Cardiac septum (tissue), 1 donor: ENCODE data around the gene PHRF1. TPM values are rescaled to one million over a fixed set of nuclear protein-coding genes. Genes with fewer than 3 reads are reported as not detected.

Experiments
- DNase-seq: peaks from one replicate; pipeline ENCODE4 v3.0.0-alpha.2; 2020; ENCODE audit warnings: low spot score
- intact Hi-C: fragments of 100-400 bp; cut with DNase I; formaldehyde crosslinking; loops from one replicate; pipeline ENCODE4 v1.14.0; 2022
- total RNA-seq: library from RNA; stranded (reverse); fragmentation: NEBNext Ultra II Directional; extraction: Animal tissue kit (Norgen Biotek cat#: 25700); gene quantifications from one replicate; pipeline ENCODE4 v1.2.1, GENCODE V29; 2021
- donor health status: DM: no; HTN: no; CAD: no.

PHRF1 gene
- total RNA-seq, 1 donor from 2014 or later = 20.9 TPM

DNA sequence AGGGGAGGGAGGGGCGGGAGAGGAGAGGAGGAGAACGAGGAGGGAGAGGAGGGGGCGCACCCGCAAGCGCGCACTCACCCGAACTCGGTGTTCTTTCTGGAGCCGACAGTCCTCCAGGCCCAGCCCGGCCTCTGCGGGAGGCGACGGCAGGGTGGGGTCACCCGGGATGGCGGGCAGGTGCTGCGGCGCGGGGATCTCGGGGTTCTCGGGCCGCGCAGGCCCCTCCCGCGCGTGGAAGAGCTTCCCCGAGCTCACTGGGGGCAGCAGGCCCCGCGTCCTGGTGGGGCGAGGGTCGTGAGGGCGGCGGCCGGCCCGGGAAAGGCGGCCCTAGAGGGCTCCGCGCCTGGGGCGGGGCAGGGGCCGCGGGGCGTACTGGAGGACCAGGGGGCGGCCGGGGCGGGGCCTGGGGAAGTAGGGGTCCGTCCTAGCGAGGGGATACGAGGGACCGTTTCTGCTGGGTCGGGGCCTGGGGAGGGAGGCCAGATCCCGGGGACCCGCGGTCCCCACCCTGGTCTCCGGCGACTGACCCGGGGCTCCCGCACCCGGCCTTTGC lies 21.0 kb upstream of the PHRF1 start:
- no peak for DNase-seq
- intact Hi-C loops = no loop called here

DNA sequence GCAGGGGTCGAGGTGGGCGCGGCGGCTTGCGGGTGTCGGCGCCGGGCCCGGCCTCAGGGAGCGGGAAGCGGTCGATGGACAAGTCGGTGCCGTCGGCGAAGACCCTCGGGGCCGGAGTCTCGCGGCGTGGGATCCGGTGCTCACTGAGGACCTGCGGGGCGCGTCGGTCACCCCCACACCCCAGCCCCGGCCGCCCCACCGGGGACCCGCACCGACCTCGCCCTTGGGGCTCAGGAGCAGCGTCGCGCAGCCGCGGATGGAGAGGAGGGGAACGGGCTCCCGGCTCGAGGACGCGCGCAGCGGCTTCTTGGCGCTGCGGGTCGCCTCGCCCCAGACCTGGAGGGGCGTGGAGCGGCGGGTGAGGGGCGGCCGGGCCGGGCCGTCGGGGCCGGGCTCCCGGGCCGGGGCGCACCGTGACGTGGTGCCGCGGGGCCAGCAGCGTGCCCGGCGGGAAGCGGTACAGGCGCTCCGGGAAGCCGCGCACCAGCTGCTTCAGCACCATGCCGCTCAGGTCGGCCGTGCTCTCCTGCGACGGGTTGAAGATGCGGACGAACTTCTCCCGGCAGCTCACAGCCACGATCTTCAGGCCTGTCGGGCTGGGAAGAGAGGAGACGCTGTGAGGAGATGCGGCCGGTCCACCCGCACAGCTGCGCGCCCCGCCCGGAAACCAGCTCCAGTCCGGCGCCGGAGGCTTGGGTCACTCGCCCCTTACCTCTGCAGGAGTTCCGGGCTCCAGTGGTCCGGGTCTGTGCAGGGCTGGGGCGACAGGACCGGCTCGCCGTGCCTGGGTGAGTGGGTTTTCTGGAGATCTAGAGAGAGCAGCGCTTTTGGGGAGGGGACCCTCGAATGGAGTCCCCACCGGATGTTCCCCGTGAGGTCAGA lies 20.2 kb upstream of the PHRF1 start:
- intact Hi-C loops = loop anchor here (2.0 kb wide), 1 partner anchor 173 kb away; no protein-coding TSS in a partner anchor

DNA sequence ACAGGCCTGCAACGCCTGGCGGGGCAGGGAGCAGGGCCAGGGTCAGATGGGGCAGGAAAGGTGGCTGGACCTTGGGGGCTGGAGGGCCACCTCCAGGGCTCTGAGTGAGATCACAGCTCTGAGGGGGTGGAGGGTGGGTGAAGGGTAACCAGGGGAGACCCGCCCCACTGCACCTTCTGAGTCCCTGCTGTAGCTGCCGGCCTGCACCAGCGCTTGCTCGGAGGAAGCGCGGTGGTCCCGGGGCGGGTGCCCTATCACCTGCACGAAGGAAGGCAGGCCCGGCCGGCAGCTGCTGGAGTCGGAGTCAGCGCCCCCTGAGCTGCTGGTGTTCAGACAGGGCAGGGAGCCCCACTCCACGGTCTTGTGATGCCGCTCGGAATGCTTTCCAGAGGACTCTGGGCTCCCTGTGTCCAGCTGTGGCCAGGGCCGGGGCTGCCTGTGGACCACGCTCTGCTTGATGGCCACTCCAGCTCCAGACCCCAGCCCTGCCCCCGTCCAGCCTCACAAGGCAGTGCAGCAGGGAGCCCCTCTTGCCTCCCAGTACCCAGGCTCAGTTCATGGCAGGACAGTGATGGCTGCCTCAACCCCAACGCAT lies 19.5 kb upstream of the PHRF1 start:
- DNase-seq = no peak
- intact Hi-C loops = loop anchor here (2.0 kb wide), 1 partner anchor 172 kb away; no protein-coding TSS in a partner anchor

More for the DNA sequence above, 20.2 kb upstream of the PHRF1 start:
- no peak for DNase-seq

DNA sequence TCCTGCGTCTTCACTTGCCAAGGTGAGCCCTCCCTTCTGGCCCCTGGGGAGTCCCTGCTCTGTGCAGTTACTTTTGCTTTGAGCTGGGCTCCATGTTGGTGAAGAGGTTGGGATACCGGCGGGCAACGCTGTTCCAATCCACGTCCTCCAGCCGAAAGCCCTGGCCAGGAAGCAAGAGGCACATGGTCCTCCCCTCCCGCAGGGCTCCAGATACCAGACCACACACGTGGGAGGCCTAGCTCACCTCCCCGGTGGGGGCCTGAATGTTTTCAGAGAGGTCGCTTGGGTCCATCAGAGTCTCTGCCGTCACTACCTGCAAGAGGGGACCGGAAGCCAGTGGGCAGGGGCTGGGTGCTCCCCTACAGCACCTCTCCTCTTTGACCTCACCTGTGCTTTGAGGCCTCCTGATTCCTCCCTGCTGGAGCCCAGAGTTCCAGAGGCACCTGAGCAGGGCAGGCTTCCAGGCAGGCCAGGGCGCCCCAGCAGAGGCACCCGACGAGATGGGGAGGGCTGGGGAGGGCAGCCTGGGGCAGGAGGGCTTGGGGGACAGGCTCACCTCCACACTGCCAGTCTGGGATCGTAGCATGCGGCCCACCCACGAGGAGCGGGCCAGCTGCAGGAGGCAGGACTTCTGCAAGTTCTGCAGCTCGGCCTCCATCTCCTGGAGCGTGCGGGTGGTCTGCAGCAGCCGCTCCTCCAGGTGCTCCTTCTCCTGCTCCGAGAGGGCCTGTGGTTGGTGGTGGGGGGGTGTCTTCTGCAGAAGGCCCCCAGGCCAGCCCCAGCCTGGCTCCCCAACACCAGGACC lies 18.7 kb upstream of the PHRF1 start:
- no peak for DNase-seq
- intact Hi-C loops = loop anchor here (2.0 kb wide), 1 partner anchor 171 kb away; no protein-coding TSS in a partner anchor

DNA sequence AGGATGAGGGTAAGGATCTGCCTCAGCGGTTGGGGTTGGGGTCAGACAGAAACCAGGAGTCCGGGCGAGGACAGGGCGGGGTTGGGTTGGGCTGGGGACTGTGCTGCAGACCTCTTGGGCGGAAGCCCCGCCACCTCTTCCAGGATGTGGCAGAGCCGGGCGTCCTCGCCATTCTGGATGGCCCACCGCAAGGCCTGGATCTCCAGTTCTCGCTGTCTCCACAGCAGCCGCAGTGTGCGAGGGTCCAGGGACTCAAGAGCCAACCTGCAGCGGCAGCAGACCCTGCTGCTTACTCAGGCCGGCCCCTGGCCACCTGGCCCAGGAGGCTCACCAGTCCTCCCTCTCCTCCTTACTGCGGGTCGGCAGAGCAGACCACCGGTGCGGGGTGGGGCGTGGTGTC lies 17.8 kb upstream of the PHRF1 start:
- DNase-seq = no peak
- intact Hi-C loops = no loop called here

DNA sequence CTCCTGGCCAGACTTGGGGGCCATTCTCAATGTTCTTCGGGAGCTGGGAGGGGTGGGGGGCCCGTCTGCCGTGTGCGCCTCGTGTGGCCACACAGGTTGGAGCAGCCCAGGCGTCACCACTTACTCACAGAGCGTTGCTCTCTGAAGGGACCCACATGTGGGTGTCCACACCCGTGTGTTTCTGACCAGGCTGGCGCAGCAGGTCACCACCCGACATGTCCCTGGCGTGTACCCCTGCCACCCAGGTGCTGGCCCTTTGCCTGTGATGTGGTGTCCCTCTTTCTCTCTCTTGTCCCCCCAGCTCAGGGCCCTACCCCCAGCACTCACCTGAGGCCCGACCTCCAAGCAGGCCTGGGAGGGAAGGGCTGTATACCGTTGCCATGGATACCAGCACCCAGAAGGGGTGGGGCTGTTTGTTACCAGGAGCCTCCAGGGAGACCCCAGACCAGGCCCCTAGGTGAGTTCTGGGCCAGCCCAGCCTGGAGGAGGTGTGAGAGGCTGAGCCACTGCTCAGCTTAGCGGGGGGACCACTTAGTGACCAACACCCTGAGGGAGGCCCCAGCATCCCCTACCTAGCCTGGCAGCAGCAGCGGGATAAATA lies 17.1 kb upstream of the PHRF1 start:
- intact Hi-C loops = no loop called here
- no peak for DNase-seq

DNA sequence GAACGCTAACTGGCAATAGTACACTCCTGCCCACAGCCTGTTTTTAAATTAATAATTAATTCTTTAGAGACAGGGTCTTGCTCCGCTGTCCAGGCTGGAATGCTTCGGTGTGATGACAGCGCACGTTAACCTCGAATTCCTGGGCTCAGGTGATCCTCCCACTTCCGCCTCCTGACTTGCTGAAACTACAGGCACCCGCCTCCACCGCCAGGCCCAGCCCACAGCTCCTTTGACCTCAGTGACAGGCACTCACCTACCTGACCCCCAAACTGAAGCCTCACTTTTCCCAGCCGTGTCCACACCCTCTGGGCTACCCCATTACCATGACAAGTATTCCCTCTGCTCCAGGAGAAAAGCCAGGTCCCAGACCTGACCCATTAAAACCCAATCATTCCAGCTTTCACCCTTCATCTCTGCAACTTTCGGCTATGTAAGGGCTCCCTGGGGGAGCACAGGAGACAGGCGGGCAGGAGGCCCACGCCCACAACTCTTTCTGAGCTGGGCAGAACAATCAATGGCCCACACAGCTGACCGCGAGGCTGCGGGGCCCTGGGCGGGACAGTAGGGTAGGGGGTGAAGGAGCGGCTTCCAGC lies 16.5 kb upstream of the PHRF1 start:
- no peak for DNase-seq
- intact Hi-C loops = no loop called here

DNA sequence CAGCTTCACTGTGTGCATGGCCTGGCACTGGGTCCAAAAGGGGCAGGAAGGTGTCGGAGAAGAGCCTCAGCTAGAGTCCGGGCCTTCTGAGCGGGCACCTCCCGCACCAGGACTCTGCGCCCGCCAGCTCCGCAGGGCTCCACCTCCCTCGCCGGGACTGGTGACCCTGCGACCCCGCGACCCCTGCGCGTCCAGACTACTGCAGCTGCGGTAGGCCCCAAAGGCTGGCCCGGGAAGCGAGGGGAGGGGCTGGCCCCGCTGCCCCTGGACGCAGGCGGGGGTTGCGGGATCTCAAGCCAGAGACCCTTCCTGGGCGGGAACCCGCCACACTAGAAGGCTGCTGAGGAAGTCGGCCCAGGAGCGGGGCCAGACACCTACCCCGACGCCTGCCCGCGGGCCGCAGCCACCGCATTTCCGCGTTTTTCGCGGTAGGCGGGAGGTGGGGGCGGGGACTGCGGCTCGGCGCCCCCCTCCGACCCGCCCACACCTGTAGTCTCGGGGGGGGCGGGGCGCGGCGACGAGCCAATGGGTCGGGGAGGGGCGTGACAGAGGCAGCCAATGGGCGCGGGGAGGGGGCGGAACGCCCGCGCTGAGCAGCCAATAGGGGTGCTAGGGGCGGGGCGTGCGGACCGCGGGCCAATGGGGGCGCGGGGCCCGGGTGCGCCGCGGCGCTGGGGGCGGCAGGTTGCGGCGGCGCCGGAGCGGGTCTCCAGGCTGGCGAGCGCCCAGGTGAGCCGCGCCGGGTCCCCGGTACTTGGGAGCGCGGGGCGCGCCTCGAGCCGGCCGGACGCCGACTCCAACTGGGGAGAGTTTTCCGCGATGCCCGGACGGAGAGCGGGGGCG lies 15.7 kb upstream of the PHRF1 start, which contains the start of the genes LMNTD2 and RASSF7:
LMNTD2 (minus strand) TSS at position 434 of the 843 bp plus-strand sequence; CDS start at position 412, 22 bp downstream.
RASSF7 (plus strand) TSS at position 666 of the 843 bp plus-strand sequence. CDS start 799 bp downstream, outside the sequence.
- peak; percentile 95 for DNase-seq
- intact Hi-C loops = no loop called here

DNA sequence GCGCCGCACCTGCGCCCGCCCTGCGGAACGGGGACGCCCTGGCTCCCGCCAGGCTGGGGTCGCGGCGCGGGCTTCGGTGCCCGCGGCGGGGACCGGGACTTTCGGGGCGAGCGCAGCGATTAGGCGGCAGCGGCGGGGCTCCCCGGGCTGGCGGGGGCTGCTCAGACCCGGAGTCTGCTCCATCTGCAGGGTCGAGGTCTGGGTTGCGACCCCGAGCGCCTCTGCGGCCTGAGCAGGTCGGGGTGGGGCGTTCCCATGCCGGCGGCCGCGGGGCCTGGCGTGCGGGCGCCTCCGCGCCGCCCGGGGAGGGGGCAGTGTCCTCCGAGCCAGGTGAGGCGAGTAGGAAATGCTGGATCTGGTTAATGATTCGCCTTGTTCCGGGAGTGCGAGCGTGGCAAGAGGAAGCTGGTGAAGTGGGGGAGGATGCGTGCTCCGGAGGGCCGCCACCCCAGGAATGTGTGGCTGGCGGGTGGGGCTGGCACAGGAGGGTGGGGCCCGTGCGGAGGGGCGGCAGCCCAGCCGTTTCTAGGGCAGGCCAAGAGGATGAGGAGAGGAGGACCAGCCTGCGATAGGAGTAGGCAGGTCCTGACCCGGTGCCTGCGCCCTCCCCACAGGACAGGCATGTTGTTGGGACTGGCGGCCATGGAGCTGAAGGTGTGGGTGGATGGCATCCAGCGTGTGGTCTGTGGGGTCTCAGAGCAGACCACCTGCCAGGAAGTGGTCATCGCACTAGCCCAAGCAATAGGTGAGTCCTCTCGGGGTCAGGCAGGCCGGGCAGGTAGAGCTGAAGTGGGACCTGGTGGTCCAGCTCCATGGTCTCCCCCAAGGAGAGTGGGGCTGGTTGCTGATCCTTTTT lies 14.9 kb upstream of the PHRF1 start:
- DNase-seq = no peak
- intact Hi-C loops = no loop called here

DNA sequence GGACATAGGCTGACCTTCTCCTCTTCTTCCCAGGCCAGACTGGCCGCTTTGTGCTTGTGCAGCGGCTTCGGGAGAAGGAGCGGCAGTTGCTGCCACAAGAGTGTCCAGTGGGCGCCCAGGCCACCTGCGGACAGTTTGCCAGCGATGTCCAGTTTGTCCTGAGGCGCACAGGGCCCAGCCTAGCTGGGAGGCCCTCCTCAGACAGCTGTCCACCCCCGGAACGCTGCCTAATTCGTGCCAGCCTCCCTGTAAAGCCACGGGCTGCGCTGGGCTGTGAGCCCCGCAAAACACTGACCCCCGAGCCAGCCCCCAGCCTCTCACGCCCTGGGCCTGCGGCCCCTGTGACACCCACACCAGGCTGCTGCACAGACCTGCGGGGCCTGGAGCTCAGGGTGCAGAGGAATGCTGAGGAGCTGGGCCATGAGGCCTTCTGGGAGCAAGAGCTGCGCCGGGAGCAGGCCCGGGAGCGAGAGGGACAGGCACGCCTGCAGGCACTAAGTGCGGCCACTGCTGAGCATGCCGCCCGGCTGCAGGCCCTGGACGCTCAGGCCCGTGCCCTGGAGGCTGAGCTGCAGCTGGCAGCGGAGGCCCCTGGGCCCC lies 14.1 kb upstream of the PHRF1 start:
- no peak for DNase-seq
- intact Hi-C loops = no loop called here

DNA sequence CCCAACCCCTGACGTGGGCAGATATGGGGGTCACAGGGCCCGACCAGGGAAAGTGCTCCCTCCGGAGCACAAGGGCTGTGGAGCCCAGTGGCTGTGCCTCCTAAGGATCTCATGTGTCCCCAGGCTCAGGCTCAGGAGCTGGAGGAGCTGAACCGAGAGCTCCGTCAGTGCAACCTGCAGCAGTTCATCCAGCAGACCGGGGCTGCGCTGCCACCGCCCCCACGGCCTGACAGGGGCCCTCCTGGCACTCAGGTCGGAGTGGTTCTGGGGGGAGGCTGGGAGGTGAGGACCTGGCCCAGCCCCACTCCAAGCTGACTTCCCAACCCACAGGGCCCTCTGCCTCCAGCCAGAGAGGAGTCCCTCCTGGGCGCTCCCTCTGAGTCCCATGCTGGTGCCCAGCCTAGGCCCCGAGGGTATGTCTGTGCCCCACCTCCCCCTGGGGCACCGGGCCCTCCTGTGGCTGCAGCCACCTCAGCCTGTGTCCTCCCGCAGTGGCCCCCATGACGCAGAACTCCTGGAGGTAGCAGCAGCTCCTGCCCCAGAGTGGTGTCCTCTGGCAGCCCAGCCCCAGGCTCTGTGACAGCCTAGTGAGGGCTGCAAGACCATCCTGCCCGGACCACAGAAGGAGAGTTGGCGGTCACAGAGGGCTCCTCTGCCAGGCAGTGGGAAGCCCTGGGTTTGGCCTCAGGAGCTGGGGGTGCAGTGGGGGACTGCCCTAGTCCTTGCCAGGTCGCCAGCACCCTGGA lies 13.0 kb upstream of the PHRF1 start:
- DNase-seq = no peak
- intact Hi-C loops = no loop called here

DNA sequence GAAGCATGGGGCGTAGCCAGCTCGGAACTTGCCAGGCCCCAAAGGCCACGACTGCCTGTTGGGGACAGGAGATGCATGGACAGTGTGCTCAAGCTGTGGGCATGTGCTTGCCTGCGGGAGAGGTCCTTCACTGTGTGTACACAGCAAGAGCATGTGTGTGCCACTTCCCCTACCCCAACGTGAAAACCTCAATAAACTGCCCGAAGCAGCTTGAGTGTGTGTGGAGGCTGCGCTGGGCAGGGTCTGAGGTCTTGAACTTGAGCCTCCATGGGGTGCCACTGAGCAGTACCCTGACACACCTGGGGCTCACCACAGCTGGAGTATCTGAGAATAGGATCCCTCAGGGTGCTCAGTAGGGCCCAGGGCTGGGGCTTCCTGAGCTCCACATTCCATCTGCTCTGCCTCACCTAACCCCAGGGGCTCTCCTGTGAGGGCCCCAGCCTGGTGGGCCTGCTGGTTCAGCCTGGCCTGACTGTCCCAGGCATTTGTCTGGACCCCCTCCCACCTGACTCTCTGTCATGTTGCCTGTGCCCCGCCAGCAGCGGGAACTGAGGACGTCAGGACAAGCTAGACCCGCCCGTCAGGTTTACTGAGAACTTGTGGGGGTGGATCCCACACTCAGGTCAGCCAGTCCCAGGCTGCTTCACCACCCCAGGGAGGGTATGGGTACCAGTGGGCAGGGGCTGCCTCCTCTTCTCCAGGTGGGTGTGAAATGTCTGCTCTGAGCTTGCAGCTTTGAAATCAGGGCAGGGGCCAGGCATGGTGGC lies 12.3 kb upstream of the PHRF1 start:
- intact Hi-C loops = no loop called here
- no peak for DNase-seq

DNA sequence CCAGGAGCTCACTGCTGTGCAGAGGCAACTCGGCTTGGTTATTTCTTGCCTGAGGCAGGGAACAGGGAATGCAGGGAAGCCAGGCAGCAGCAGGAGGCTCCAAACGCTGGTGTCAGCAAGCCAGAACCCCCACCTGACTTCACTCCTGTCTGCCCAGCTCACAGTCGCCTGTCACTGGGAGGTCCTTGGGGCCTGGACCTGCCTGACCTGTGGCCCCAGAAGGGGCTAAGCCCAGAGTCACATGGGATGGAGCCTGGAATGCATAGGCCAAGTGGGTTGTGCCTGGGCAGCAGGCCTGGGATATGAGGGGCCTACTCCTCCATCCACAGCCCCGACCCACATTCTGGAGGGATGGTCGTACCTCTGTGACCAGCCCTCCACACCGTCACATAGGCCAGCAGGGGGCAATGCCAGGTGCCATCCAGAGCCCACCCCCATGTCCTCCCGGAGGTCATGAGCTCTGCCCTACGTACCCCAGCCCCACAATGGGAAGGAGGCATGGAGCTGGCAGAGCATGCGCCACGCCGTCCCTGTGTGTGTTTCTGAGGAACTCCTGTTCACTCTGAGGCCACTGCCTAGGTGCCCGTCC lies 10.3 kb upstream of the PHRF1 start:
- no peak for DNase-seq
- intact Hi-C loops = no loop called here

DNA sequence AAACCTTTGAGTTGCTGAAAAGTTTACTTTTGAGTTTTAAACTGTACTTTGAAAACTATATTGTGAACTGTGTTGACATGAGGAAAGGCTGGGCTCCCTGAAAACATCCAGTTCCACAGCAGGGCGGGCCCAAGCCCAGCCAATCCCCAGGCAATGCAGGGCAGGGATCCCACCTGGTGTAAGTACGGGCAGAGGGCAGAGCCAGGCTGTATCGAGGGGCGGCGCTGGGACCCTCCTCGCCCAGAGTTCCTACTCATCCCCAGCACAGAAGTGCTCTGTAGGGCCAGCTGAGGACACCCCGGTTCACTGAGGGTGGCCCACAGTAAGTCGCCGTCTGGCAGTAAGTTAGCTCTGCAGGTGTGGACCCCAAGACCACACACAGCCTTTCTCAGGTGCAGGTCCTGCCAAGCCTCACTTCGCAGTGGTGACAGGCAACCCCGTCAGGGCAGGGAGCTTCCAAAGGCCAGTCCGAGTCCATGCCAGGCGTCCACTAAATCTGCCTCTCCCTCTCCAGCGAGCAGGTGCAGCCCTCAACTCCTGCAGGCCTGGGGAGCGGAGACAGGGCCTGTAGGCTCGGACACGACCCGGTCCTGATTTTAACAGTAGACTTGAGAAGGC lies 9.2 kb upstream of the PHRF1 start:
- DNase-seq = no peak

More for the DNA sequence above, 9.2 kb upstream of the PHRF1 start:
- intact Hi-C loops = no loop called here
